Hepatocyte (in vitro differentiated cells): Measurements from ENCODE around the gene SLC38A11. TPM values are rescaled to one million over a fixed set of nuclear protein-coding genes. Genes with fewer than 3 reads are reported as not detected.

Experiments used
- DNase-seq: peaks from one replicate; pipeline ENCODE4 v3.0.0-alpha.2; 2016; ENCODE audit warnings: low spot score
- H2AFZ ChIP-seq: fragments of 200-600 bp; sonication (generic); 2 replicates; pipeline ENCODE4 v1.6.0; 2016; ENCODE audit warnings: antibody characterized with exemption, mild to moderate bottlenecking
- H3K27ac ChIP-seq: fragments of 200-600 bp; sonication (generic); 2 replicates; pipeline ENCODE4 v1.5.1; 2016; ENCODE audit warnings: mild to moderate bottlenecking
- H3K27me3 ChIP-seq: fragments of 200-600 bp; sonication (generic); 2 replicates; pipeline ENCODE4 v1.6.1; 2016
- H3K36me3 ChIP-seq: fragments of 200-600 bp; sonication (generic); replicated peaks from 2 replicates; pipeline ENCODE4 v1.5.1; 2016; ENCODE audit warnings: low read depth; ENCODE audit not compliant: insufficient read depth
- H3K4me1 ChIP-seq: fragments of 200-600 bp; sonication (generic); 2 replicates; pipeline ENCODE4 v1.5.1; 2016; ENCODE audit warnings: mild to moderate bottlenecking, moderate library complexity; ENCODE audit not compliant: insufficient read depth
- H3K4me2 ChIP-seq: fragments of 200-600 bp; sonication (generic); 2 replicates; pipeline ENCODE4 v1.6.0; 2016
- H3K4me3 ChIP-seq: fragments of 200-600 bp; sonication (generic); 2 replicates; pipeline ENCODE4 v1.5.1; 2016; ENCODE audit warnings: mild to moderate bottlenecking
- H3K79me2 ChIP-seq: fragments of 200-600 bp; sonication (generic); 2 replicates; pipeline ENCODE4 v1.6.0; 2017; ENCODE audit warnings: mild to moderate bottlenecking
- H3K9me2 ChIP-seq: fragments of 200-600 bp; sonication (generic); replicated peaks from 2 replicates; pipeline ENCODE4 v1.6.0; 2017; ENCODE audit warnings: mild to moderate bottlenecking; ENCODE audit not compliant: insufficient read depth
- H3K9me3 ChIP-seq: fragments of 200-600 bp; sonication (generic); 2 replicates; pipeline ENCODE4 v1.5.1; 2016; ENCODE audit warnings: low read depth, mild to moderate bottlenecking
- H4K20me1 ChIP-seq: fragments of 200-600 bp; sonication (generic); 2 replicates; pipeline ENCODE4 v1.6.0; 2016; ENCODE audit warnings: mild to moderate bottlenecking; ENCODE audit not compliant: insufficient read depth, poor library complexity, severe bottlenecking
- EZH2 ChIP-seq: fragments of 200-600 bp; sonication (generic); IDR thresholded peaks from 2 replicates; pipeline ENCODE4 v1.6.1; 2016; ENCODE audit warnings: antibody characterized with exemption, mild to moderate bottlenecking, borderline replicate concordance
- EZH2phosphoT487 ChIP-seq: fragments of 200-600 bp; sonication (generic); IDR thresholded peaks from one replicate; pipeline ENCODE4 v1.6.1; 2018; ENCODE audit warnings: antibody characterized with exemption, mild to moderate bottlenecking, low read depth, moderate library complexity; ENCODE audit not compliant: unreplicated experiment, severe bottlenecking
- WGBS: methylation state at CpG from one replicate; pipeline ENCODE4 v1.1.6; 2016; ENCODE audit warnings: low lambda C conversion rate; ENCODE audit errors: missing lambda C conversion rate; 5-methylcytosine and 5-hydroxymethylcytosine counted together
- polyA plus RNA-seq: library from polyadenylated mRNA; unstranded; fragments of >200 nt; fragmentation: Nextera tagmentation; extraction: Ambion mirVana; gene quantifications from 2 replicates; pipeline ENCODE4 v1.2.1, GENCODE V29; 2016
- total RNA-seq: library from RNA; depleted of rRNA; stranded (reverse); fragments of >200 nt; gene quantifications from 2 replicates; pipeline ENCODE4 v1.2.3, GENCODE V29; 2014
- TF ChIP-seq, protein P1 (sequence below): fragments of 200-600 bp; sonication (generic); IDR thresholded peaks from 2 replicates; pipeline ENCODE4 v1.5.1; 2016; ENCODE audit warnings: antibody characterized with exemption, mild to moderate bottlenecking; ENCODE audit not compliant: poor library complexity

Gene SLC38A11
- total and polyA plus RNA-seq, 2 experiments from 2014 or later: 7.7 to 8.4 TPM

DNA sequence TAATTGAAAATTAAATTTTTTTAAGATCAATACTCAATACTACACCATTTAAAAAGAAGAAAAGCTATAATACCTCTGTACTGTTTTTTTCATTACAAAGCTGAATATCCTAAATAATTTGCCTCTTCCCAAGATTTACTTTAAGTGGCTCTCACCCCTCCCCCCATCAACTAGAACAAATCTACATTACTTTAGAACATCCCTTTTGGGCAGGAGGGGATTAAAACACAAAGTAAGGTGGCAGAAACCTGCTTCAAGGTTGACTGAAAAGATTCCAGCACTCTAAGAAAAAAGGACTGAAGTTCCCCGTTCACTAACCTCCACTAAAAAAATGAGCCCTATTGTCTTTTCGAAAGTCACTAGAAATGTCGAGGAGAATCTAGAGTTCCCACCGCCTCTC is 42.3 kb downstream of the SLC38A11 start:
- Histone ChIP-seq H3K4me1 (peaks cover 58% of the 10 kb centered on the region), H3K9me2 (no peaks in the 10 kb centered on the region), H3K36me3 (no peaks in the 10 kb centered on the region), H3K27ac (peak overlapping the region; percentile 93), H2AFZ (no peak overlapping the region), H3K9me3 (no peaks in the 10 kb centered on the region), H3K27me3 (no peaks in the 10 kb centered on the region), H3K4me2 (peak overlapping the region; percentile 42), H3K79me2 (peaks cover 3% of the 10 kb centered on the region), H3K4me3 (no peak overlapping the region), H4K20me1 (no peaks in the 10 kb centered on the region)
- DNase-seq: no peak
- TF ChIP-seq, protein P1, sequence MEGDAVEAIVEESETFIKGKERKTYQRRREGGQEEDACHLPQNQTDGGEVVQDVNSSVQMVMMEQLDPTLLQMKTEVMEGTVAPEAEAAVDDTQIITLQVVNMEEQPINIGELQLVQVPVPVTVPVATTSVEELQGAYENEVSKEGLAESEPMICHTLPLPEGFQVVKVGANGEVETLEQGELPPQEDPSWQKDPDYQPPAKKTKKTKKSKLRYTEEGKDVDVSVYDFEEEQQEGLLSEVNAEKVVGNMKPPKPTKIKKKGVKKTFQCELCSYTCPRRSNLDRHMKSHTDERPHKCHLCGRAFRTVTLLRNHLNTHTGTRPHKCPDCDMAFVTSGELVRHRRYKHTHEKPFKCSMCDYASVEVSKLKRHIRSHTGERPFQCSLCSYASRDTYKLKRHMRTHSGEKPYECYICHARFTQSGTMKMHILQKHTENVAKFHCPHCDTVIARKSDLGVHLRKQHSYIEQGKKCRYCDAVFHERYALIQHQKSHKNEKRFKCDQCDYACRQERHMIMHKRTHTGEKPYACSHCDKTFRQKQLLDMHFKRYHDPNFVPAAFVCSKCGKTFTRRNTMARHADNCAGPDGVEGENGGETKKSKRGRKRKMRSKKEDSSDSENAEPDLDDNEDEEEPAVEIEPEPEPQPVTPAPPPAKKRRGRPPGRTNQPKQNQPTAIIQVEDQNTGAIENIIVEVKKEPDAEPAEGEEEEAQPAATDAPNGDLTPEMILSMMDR: no peak
- TF ChIP-seq EZH2phosphoT487: no peak
- TF ChIP-seq EZH2: no peak
- 65% methylated on average over 4 of the region's 4 CpGs for WGBS

DNA sequence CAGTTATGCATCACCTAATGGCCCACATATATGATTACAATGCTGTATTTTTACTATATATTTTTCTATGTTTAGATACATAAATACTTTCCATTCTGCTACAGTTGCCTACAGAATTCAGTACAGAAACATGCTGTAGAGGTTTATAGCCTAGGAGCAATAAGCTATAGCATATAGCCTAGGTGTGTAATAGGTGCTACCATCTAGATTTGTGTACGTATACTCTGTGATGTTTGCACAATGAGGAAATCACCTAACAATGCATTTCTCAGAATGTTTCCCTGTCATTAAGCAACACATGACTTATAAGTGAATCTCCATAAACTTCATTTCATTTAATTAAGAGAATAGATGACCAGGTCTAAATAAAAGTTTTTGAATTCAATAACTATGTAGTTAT is 43.5 kb downstream of the SLC38A11 start:
- Histone ChIP-seq H3K4me1 (peaks cover 55% of the 10 kb centered on the region), H3K36me3 (no peaks in the 10 kb centered on the region), H3K9me3 (no peaks in the 10 kb centered on the region), H3K27ac (peak overlapping the region; percentile 93), H2AFZ (no peak overlapping the region), H3K27me3 (no peaks in the 10 kb centered on the region), H3K4me2 (no peak overlapping the region), H4K20me1 (no peaks in the 10 kb centered on the region), H3K4me3 (no peak overlapping the region), H3K79me2 (peaks cover 3% of the 10 kb centered on the region), H3K9me2 (no peaks in the 10 kb centered on the region)
- DNase-seq: no peak
- 57% methylated on average over 1 of the region's 1 CpG for WGBS
- no peak for TF ChIP-seq EZH2
- no peak for TF ChIP-seq EZH2phosphoT487
- TF ChIP-seq, protein P1: no peak

DNA sequence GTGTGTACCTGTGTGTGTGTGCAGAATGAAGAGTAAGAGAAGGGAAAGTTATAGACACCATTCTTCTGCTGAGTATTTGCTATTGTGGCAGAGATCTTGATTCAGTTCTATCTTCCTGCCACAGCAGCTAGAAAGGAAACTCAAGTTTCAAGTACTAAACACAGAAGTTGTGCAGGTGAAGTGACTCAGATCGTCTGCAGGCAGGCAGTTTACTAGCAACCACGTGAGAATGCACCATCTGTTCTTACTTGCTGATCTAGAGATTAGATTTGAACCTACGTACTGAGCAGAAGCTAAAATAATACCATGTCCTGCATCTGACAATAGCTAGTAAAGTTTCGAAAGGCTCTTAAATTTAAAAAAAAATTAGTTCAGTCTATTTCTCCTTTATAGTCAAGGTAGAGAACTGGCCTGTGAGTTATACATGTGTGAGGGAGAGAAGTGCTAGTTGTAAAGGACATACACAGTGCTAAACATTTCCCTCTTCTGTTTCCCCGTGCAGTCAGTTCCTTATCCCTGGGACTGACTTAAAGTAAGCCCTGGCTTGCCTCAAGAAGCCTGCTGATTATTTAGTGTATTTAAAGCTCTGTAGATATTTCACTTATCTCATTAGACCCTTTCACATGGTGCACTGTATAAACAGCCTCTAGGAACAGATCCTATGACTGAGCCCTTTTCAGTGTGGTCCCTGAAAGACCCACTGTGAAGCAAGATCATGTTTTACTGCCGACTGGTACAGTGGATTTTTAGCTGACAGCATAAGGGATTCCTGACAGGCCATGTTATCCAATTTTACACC is 45.0 kb downstream of the SLC38A11 start:
- H4K20me1 ChIP-seq: no peaks in the 10 kb centered on the region
- peak; percentile 80 for DNase-seq
- no peak overlapping the region for H2AFZ ChIP-seq
- 10% methylated on average over 6 of the region's 6 CpGs for WGBS
- peaks cover 55% of the 10 kb centered on the region for H3K4me1 ChIP-seq
- H3K79me2 ChIP-seq: no peaks in the 10 kb centered on the region
- no peaks in the 10 kb centered on the region for H3K36me3 ChIP-seq
- H3K27ac ChIP-seq: peak overlapping the region; percentile 93
- H3K27me3 ChIP-seq: no peaks in the 10 kb centered on the region
- no peaks in the 10 kb centered on the region for H3K9me2 ChIP-seq
- H3K9me3 ChIP-seq: no peaks in the 10 kb centered on the region
- TF ChIP-seq, protein P1: no peak
- TF ChIP-seq EZH2phosphoT487 (no peak), EZH2 (no peak)
- no peak overlapping the region for H3K4me3 ChIP-seq
- H3K4me2 ChIP-seq: peak overlapping the region; percentile 54
